GM23338 (cell line): ENCODE data around the gene PAX2. TPM values are rescaled to one million over a fixed set of nuclear protein-coding genes. Genes with fewer than 3 reads are reported as not detected.

ENCODE experiments used
- ATAC-seq: fragments of 200-7000 bp; cut with Tn5 transposase; 3 replicates; pipeline ENCODE4 v1.9.1; 2020
- DNase-seq: peaks from one replicate; pipeline ENCODE4 v3.0.0-alpha.2; 2015; ENCODE audit warnings: low spot score
- H2AFZ ChIP-seq: fragments of 200-600 bp; sonication (generic); 2 replicates; pipeline ENCODE4 v1.8.0; 2016; ENCODE audit warnings: antibody characterized with exemption, mild to moderate bottlenecking, moderate library complexity
- H3F3A ChIP-seq: fragments of 200-600 bp; sonication (generic); replicated peaks from 2 replicates; pipeline ENCODE4 v1.8.0; 2017; ENCODE audit warnings: antibody characterized with exemption, mixed run types, low read depth
- H3K27ac ChIP-seq: fragments of 200-600 bp; sonication (generic); 2 replicates; pipeline ENCODE4 v1.6.1; 2016; ENCODE audit warnings: low read depth
- H3K27me3 ChIP-seq: fragments of 200-600 bp; sonication (generic); 2 replicates; pipeline ENCODE4 v1.8.0; 2016; ENCODE audit warnings: mild to moderate bottlenecking, mixed run types, moderate library complexity; ENCODE audit not compliant: insufficient read depth
- H3K36me3 ChIP-seq: fragments of 200-600 bp; sonication (generic); 2 replicates; pipeline ENCODE4 v1.8.0; 2016; ENCODE audit warnings: mild to moderate bottlenecking; ENCODE audit not compliant: insufficient read depth
- H3K4me1 ChIP-seq: fragments of 200-600 bp; sonication (generic); 2 replicates; pipeline ENCODE4 v1.8.0; 2016; ENCODE audit warnings: mild to moderate bottlenecking, moderate library complexity; ENCODE audit not compliant: insufficient read depth
- H3K4me2 ChIP-seq: fragments of 200-600 bp; sonication (generic); 2 replicates; pipeline ENCODE4 v1.7.1; 2017; ENCODE audit warnings: mixed run types
- H3K4me3 ChIP-seq: fragments of 200-600 bp; sonication (generic); 2 replicates; pipeline ENCODE4 v1.6.1; 2016; ENCODE audit warnings: mixed run types
- H3K79me2 ChIP-seq: fragments of 200-600 bp; sonication (generic); replicated peaks from 2 replicates; pipeline ENCODE4 v1.8.0; 2017; ENCODE audit warnings: mild to moderate bottlenecking; ENCODE audit not compliant: insufficient read depth
- H3K9me2 ChIP-seq: fragments of 200-600 bp; sonication (generic); 2 replicates; pipeline ENCODE4 v1.8.0; 2017; ENCODE audit not compliant: insufficient read depth
- H4K20me1 ChIP-seq: fragments of 200-600 bp; sonication (generic); replicated peaks from 2 replicates; pipeline ENCODE4 v1.8.0; 2017; ENCODE audit warnings: mild to moderate bottlenecking; ENCODE audit not compliant: insufficient read depth
- H3K27ac Mint-ChIP-seq: 2 replicates; pipeline ENCODE4 v1.8.0; 2020; ENCODE audit warnings: inconsistent platforms, mild to moderate bottlenecking, moderate library complexity, mixed read lengths
- H3K27me3 Mint-ChIP-seq: 3 replicates; pipeline ENCODE4 v1.8.0; 2022; ENCODE audit warnings: low read depth, mild to moderate bottlenecking, moderate library complexity, mixed read lengths, inconsistent platforms; ENCODE audit not compliant: insufficient read depth, poor library complexity
- H3K36me3 Mint-ChIP-seq: 3 replicates; pipeline ENCODE4 v1.8.0; 2021; ENCODE audit warnings: low read depth, mild to moderate bottlenecking, inconsistent platforms, moderate library complexity, mixed read lengths
- H3K4me1 Mint-ChIP-seq: 3 replicates; pipeline ENCODE4 v1.8.0; 2020; ENCODE audit warnings: mild to moderate bottlenecking, inconsistent platforms, mixed read lengths
- H3K4me3 Mint-ChIP-seq: 3 replicates; pipeline ENCODE4 v1.8.0; 2021; ENCODE audit warnings: moderate library complexity, mild to moderate bottlenecking, inconsistent platforms, mixed read lengths
- H3K9me3 Mint-ChIP-seq: 3 replicates; pipeline ENCODE4 v1.8.0; 2020; ENCODE audit warnings: moderate library complexity, mild to moderate bottlenecking, inconsistent platforms, mixed read lengths
- CREB1 ChIP-seq: fragments of 250-450 bp; sonication (Bioruptor Pico); IDR thresholded peaks from 2 replicates; pipeline ENCODE4 v1.5.0; 2020; ENCODE audit warnings: low read depth, mild to moderate bottlenecking, moderate library complexity
- CTCF ChIP-seq, 2 experiments: fragments of 200-600 bp in 1 of 2; sonication (generic) in 1 of 2; conservative IDR thresholded peaks; 2 replicates each; pipeline versions ENCODE4 v1.5.1 to v1.6.1; 2016 to 2017; ENCODE audit warnings: antibody characterized with exemption in 2 of 2, low read depth in 2 of 2, mild to moderate bottlenecking in 2 of 2, moderate library complexity in 1 of 2
- EZH2 ChIP-seq: fragments of 200-600 bp; sonication (generic); IDR thresholded peaks from one replicate; pipeline ENCODE4 v1.8.0; 2017; ENCODE audit warnings: antibody characterized with exemption, mild to moderate bottlenecking, low read depth; ENCODE audit not compliant: unreplicated experiment
- EZH2phosphoT487 ChIP-seq: fragments of 200-600 bp; sonication (generic); IDR thresholded peaks from one replicate; pipeline ENCODE4 v1.8.1; 2018; ENCODE audit warnings: antibody characterized with exemption; ENCODE audit not compliant: unreplicated experiment
- JUNB ChIP-seq: IDR thresholded peaks from one replicate; pipeline ENCODE4 v1.6.1; 2016; ENCODE audit warnings: antibody characterized with exemption; ENCODE audit not compliant: unreplicated experiment
- NANOG ChIP-seq: IDR thresholded peaks from 2 replicates; pipeline ENCODE4 v1.6.1; 2016; ENCODE audit warnings: antibody characterized with exemption, borderline replicate concordance
- POLR2AphosphoS5 ChIP-seq: IDR thresholded peaks from 2 replicates; pipeline ENCODE4 v1.6.1; 2016; ENCODE audit warnings: antibody characterized with exemption, low read depth
- STAT1 ChIP-seq: IDR thresholded peaks from one replicate; pipeline ENCODE4 v1.6.1; 2016; ENCODE audit warnings: antibody characterized with exemption; ENCODE audit not compliant: unreplicated experiment
- ZNF114 ChIP-seq: fragments of 250-450 bp; sonication (Bioruptor Pico); IDR thresholded peaks from 2 replicates; pipeline ENCODE4 v1.5.0; 2020; ENCODE audit warnings: mild to moderate bottlenecking, moderate library complexity
- ZNF331 ChIP-seq: fragments of 250-450 bp; sonication (Bioruptor Pico); IDR thresholded peaks from 2 replicates; pipeline ENCODE4 v1.5.0; 2020; ENCODE audit warnings: low read depth, mild to moderate bottlenecking, moderate library complexity
- polyA plus RNA-seq: library from polyadenylated mRNA; unstranded; fragments of >200 nt; fragmentation: Nextera tagmentation; extraction: Ambion mirVana; gene quantifications from 2 replicates; pipeline ENCODE4 v1.2.1, GENCODE V29; 2016
- total RNA-seq: library from RNA; depleted of rRNA; stranded (reverse); fragments of >200 nt; shearing (Covaris generic); gene quantifications from 2 replicates; pipeline ENCODE4 v1.2.3, GENCODE V29; 2014
- TF ChIP-seq, protein P1 (sequence below): IDR thresholded peaks from 2 replicates; pipeline ENCODE4 v1.6.1; 2016; ENCODE audit warnings: antibody characterized with exemption
- TF ChIP-seq, protein P2 (sequence below): IDR thresholded peaks from one replicate; pipeline ENCODE4 v1.6.1; 2018; ENCODE audit warnings: antibody characterized with exemption; ENCODE audit not compliant: unreplicated experiment
- TF ChIP-seq, protein P3 (sequence below): fragments of 250-450 bp; sonication (Bioruptor Pico); IDR thresholded peaks from 2 replicates; pipeline ENCODE4 v1.5.0; 2020; ENCODE audit warnings: mild to moderate bottlenecking, moderate library complexity

The PAX2 gene
- total and polyA plus RNA-seq, 2 experiments from 2014 or later = not detected

GRCh38 chr10:100847440-100847839 lies 102.1 kb downstream of the PAX2 start:
- Histone ChIP-seq H3K4me3 (no peak overlapping the region), H3K79me2 (no peaks in the 10 kb centered on the region), H4K20me1 (no peaks in the 10 kb centered on the region; the same call in 1 of the 2 replicates), H3K27me3 (peaks cover 27% of the 10 kb centered on the region; the same call in 1 of the 2 replicates), H3F3A (no peaks in the 10 kb centered on the region), H3K4me2 (no peak overlapping the region), H3K4me1 (no peaks in the 10 kb centered on the region), H3K27ac (no peak overlapping the region), H3K36me3 (no peaks in the 10 kb centered on the region), H2AFZ (no peak overlapping the region), H3K9me2 (no peaks in the 10 kb centered on the region)
- Mint-ChIP-seq H3K27me3 (peaks cover 11% of the 10 kb centered on the region), H3K9me3 (no peaks in the 10 kb centered on the region), H3K4me1 (no peaks in the 10 kb centered on the region), H3K36me3 (no peaks in the 10 kb centered on the region), H3K4me3 (no peak overlapping the region), H3K27ac (no peak overlapping the region)
- no peak for DNase-seq
- ATAC-seq = no peak
- TF ChIP-seq STAT1 (no peak), JUNB (no peak), ZNF331 (CRISPR knock-in tag) (no peak), ZNF114 (CRISPR knock-in tag) (no peak), NANOG (no peak), POLR2AphosphoS5 (no peak), CTCF (conservative IDR thresholded peaks at IDR 0.05; ENCODE audit: low read depth in 2 of 2) (no peak), CREB1 (CRISPR knock-in tag) (no peak), EZH2phosphoT487 (no peak), EZH2 (no peak)
- TF ChIP-seq, protein P1, sequence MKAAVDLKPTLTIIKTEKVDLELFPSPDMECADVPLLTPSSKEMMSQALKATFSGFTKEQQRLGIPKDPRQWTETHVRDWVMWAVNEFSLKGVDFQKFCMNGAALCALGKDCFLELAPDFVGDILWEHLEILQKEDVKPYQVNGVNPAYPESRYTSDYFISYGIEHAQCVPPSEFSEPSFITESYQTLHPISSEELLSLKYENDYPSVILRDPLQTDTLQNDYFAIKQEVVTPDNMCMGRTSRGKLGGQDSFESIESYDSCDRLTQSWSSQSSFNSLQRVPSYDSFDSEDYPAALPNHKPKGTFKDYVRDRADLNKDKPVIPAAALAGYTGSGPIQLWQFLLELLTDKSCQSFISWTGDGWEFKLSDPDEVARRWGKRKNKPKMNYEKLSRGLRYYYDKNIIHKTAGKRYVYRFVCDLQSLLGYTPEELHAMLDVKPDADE = no peak
- TF ChIP-seq, protein P2, sequence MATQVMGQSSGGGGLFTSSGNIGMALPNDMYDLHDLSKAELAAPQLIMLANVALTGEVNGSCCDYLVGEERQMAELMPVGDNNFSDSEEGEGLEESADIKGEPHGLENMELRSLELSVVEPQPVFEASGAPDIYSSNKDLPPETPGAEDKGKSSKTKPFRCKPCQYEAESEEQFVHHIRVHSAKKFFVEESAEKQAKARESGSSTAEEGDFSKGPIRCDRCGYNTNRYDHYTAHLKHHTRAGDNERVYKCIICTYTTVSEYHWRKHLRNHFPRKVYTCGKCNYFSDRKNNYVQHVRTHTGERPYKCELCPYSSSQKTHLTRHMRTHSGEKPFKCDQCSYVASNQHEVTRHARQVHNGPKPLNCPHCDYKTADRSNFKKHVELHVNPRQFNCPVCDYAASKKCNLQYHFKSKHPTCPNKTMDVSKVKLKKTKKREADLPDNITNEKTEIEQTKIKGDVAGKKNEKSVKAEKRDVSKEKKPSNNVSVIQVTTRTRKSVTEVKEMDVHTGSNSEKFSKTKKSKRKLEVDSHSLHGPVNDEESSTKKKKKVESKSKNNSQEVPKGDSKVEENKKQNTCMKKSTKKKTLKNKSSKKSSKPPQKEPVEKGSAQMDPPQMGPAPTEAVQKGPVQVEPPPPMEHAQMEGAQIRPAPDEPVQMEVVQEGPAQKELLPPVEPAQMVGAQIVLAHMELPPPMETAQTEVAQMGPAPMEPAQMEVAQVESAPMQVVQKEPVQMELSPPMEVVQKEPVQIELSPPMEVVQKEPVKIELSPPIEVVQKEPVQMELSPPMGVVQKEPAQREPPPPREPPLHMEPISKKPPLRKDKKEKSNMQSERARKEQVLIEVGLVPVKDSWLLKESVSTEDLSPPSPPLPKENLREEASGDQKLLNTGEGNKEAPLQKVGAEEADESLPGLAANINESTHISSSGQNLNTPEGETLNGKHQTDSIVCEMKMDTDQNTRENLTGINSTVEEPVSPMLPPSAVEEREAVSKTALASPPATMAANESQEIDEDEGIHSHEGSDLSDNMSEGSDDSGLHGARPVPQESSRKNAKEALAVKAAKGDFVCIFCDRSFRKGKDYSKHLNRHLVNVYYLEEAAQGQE = no peak
- TF ChIP-seq, protein P3, sequence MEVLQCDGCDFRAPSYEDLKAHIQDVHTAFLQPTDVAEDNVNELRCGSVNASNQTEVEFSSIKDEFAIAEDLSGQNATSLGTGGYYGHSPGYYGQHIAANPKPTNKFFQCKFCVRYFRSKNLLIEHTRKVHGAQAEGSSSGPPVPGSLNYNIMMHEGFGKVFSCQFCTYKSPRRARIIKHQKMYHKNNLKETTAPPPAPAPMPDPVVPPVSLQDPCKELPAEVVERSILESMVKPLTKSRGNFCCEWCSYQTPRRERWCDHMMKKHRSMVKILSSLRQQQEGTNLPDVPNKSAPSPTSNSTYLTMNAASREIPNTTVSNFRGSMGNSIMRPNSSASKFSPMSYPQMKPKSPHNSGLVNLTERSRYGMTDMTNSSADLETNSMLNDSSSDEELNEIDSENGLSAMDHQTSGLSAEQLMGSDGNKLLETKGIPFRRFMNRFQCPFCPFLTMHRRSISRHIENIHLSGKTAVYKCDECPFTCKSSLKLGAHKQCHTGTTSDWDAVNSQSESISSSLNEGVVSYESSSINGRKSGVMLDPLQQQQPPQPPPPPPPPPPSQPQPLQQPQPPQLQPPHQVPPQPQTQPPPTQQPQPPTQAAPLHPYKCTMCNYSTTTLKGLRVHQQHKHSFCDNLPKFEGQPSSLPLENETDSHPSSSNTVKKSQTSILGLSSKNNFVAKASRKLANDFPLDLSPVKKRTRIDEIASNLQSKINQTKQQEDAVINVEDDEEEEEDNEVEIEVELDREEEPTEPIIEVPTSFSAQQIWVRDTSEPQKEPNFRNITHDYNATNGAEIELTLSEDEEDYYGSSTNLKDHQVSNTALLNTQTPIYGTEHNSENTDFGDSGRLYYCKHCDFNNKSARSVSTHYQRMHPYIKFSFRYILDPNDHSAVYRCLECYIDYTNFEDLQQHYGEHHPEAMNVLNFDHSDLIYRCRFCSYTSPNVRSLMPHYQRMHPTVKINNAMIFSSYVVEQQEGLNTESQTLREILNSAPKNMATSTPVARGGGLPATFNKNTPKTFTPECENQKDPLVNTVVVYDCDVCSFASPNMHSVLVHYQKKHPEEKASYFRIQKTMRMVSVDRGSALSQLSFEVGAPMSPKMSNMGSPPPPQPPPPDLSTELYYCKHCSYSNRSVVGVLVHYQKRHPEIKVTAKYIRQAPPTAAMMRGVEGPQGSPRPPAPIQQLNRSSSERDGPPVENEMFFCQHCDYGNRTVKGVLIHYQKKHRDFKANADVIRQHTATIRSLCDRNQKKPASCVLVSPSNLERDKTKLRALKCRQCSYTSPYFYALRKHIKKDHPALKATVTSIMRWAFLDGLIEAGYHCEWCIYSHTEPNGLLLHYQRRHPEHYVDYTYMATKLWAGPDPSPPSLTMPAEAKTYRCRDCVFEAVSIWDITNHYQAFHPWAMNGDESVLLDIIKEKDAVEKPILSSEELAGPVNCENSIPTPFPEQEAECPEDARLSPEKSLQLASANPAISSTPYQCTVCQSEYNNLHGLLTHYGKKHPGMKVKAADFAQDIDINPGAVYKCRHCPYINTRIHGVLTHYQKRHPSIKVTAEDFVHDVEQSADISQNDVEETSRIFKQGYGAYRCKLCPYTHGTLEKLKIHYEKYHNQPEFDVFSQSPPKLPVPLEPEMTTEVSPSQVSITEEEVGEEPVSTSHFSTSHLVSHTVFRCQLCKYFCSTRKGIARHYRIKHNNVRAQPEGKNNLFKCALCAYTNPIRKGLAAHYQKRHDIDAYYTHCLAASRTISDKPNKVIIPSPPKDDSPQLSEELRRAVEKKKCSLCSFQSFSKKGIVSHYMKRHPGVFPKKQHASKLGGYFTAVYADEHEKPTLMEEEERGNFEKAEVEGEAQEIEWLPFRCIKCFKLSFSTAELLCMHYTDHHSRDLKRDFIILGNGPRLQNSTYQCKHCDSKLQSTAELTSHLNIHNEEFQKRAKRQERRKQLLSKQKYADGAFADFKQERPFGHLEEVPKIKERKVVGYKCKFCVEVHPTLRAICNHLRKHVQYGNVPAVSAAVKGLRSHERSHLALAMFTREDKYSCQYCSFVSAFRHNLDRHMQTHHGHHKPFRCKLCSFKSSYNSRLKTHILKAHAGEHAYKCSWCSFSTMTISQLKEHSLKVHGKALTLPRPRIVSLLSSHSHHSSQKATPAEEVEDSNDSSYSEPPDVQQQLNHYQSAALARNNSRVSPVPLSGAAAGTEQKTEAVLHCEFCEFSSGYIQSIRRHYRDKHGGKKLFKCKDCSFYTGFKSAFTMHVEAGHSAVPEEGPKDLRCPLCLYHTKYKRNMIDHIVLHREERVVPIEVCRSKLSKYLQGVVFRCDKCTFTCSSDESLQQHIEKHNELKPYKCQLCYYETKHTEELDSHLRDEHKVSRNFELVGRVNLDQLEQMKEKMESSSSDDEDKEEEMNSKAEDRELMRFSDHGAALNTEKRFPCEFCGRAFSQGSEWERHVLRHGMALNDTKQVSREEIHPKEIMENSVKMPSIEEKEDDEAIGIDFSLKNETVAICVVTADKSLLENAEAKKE (CRISPR knock-in tag) = no peak
